AG04450 (cell line): Measurements from ENCODE around the gene ZDHHC14. TPM values are rescaled to one million over a fixed set of nuclear protein-coding genes. Genes with fewer than 3 reads are reported as not detected.

Experiments used
- CTCF ChIA-PET: fragments of 300-600, 350-600 bp; formaldehyde crosslinking; extraction: SDS; loops from one replicate; lab custom pipeline; 2022; ENCODE audit warnings: antibody characterized with exemption, inconsistent platforms; lab: Charles Lee
- POLR2A ChIA-PET: fragments of 350-600 bp; formaldehyde crosslinking; extraction: SDS; loops from one replicate; lab custom pipeline; 2021; ENCODE audit warnings: antibody characterized with exemption, inconsistent platforms; lab: Yijun Ruan, JAX
- DNase-seq: peaks from one replicate; pipeline ENCODE4 v3.0.0-alpha.2; 2011; ENCODE audit warnings: low read depth, low spot score
- H3K27ac ChIP-seq: one replicate; pipeline ENCODE4 v1.5.1; 2012; ENCODE audit warnings: low read depth, low read length, control low read depth
- H3K27me3 ChIP-seq: one replicate; pipeline ENCODE4 v1.6.0; 2012; ENCODE audit warnings: low read length; ENCODE audit not compliant: control insufficient read depth, insufficient read depth
- H3K4me3 ChIP-seq: 2 replicates; pipeline ENCODE4 v1.5.1; 2011; ENCODE audit warnings: mild to moderate bottlenecking, low read depth, low read length, control low read depth
- H3K9me3 ChIP-seq: 2 replicates; pipeline ENCODE4 v1.5.1; 2012; ENCODE audit warnings: low read length; ENCODE audit not compliant: control insufficient read depth, insufficient read depth
- CTCF ChIP-seq: IDR thresholded peaks from 2 replicates; pipeline ENCODE4 v1.5.1; 2011; ENCODE audit warnings: low read depth, low read length, control low read depth, inconsistent platforms
- polyA plus RNA-seq: library from polyadenylated mRNA; depleted of rRNA; stranded (reverse); fragments of >200 nt; gene quantifications from 2 replicates; pipeline ENCODE4 v1.2.3, GENCODE V29; 2011

ZDHHC14 gene
- polyA plus RNA-seq, 1 experiment = 2.2 TPM

DNA sequence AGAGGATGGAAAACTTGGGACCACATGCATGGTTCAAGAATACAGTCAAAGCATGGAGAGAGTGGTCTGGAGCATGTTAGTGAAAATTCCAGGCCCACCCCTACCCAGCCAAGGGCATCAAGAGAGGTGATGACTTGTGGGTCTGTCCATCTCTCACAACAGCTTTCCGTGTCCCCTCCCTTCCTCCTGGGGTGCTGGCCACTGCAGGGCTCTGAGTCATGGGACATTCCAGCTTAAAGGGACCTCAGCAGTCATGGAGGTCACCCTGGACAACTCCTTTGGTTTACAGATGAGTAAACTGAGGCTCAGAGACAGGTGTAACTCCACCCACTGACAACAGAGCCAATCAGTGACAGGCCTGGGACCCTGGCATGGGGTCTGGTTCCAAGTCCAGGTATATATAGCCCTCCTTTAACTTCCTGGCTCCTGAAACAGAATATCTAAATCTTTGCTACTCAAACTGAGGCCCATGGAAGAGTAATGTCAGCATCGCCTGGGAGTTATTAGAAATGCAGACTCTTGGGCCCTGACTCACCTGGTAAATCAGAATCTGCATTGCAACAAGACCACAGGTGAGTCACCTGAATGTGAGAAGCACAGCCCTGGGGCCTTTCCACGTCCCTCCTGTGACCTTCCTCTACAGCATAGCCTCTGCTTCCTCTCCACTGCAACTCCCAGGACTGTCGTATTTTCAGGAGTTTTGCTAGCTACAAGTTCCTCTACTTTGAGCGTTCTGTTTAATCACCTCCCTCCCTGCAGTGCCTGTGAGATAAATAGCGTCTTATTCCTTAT, 170.2 kb downstream of the ZDHHC14 start:
- TF ChIP-seq CTCF = no peak
- CTCF ChIA-PET = no interaction called here
- Histone ChIP-seq H3K4me3 (no peak overlapping the region), H3K27me3 (no peaks in the 10 kb centered on the region), H3K9me3 (no peaks in the 10 kb centered on the region), H3K27ac (no peak overlapping the region)
- no peak for DNase-seq
- POLR2A ChIA-PET = no interaction called here

DNA sequence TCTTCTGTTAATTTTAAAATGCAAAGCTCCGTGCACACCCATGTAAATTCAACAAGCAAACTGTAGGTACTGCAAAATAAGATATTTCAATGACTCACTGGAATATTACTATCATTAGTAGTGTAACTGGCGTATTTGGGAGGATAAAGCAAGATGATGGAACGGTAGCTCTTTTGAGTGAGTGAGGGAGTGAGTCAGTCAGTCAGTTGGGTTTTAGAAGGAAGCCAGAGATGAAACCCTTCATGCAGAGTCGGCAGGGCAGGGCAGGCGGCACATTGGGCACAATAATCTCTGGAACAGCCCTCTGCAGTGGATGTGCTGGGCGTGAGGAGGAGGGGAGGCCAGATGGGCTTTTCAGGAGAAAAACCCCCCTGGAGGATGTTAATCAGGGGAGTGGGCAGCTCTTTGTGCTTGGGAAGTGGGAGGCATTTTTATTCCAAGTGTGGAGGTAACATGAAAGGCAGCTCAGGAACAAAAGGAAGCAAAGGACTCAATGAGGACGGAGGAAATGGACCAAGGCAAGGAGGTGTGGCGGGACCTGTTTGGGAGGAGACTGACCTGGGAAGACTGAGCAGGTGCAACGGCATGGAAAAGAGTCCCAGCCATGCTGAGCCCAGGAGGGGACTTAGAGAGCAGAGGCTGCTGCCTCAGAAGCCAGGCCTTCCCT, 171.2 kb downstream of the ZDHHC14 start:
- Histone ChIP-seq H3K9me3 (no peaks in the 10 kb centered on the region), H3K27me3 (peaks cover 3% of the 10 kb centered on the region), H3K4me3 (no peak overlapping the region), H3K27ac (no peak overlapping the region)
- ChIA-PET POLR2A (no interaction called here), CTCF (no interaction called here)
- DNase-seq = no peak
- no peak for TF ChIP-seq CTCF

DNA sequence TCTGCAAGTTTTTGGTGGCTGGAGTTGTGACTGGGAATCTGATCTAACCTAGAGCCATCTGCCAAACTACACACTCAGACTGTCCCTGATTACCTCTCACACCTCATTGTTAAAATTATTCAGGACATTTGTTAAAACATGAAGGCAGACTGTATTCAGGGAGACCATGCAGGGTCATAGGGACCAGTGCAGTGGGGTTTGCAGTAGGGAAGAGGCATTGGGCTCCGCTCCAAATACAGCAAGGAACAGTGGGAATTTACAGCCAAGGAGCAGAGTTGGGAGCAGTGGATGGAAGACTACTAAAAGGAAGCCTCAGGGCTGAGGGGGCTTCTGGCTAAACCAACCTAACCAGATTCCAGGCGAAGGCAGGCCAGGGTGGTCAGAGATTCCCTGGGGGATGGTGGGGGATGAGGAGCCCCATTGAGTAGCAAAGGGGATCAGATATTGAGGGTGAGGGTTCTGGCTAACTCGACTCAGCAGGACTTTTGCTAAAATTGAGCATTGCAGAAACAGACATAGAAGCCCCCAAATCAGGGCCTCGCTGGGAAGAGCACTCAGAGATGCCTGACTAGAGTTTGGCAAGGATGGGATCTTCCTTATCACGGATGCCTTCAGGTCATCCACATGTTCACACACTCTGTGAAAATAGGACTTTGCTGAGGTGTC, 172.0 kb downstream of the ZDHHC14 start:
- Histone ChIP-seq H3K9me3 (no peaks in the 10 kb centered on the region), H3K27me3 (peaks cover 3% of the 10 kb centered on the region), H3K27ac (no peak overlapping the region), H3K4me3 (no peak overlapping the region)
- CTCF ChIA-PET = no interaction called here
- no peak for DNase-seq
- TF ChIP-seq CTCF = no peak
- POLR2A ChIA-PET = no interaction called here

- peaks cover 3% of the 10 kb centered on the region for H3K27me3 ChIP-seq
- CTCF ChIA-PET = no interaction called here
- H3K4me3 ChIP-seq = no peak overlapping the region
- H3K27ac ChIP-seq = no peak overlapping the region
- no peak for TF ChIP-seq CTCF
- no peaks in the 10 kb centered on the region for H3K9me3 ChIP-seq
- DNase-seq = no peak
- POLR2A ChIA-PET = no interaction called here
Observed at GRCh38 chr6:157554747-157555146, 173.8 kb downstream of the ZDHHC14 start.
